SK-N-SH treated with all-trans-retinoic acid at 6 μM for 48 hours (cell line): Measurements from ENCODE around the gene GRIK2.

ENCODE experiments used
- ATAC-seq: fragments of 200-7000 bp; cut with Tn5 transposase; 3 replicates; pipeline ENCODE4 v1.9.1; 2020; ENCODE audit warnings: mild to moderate bottlenecking, moderate library complexity
- ARNTL ChIP-seq: fragments of 450-650 bp; formaldehyde crosslinking; IDR thresholded peaks from 2 replicates; pipeline ENCODE4 v1.5.0; 2020; ENCODE audit warnings: low read depth, mild to moderate bottlenecking, moderate library complexity, borderline replicate concordance
- BACH2 ChIP-seq: fragments of 250-450 bp; sonication (Bioruptor Pico); IDR thresholded peaks from 2 replicates; pipeline ENCODE4 v1.9.0; 2021; ENCODE audit warnings: mild to moderate bottlenecking, borderline replicate concordance
- CREB5 ChIP-seq: fragments of 250-450 bp; sonication (Bioruptor Pico); IDR thresholded peaks from 2 replicates; pipeline ENCODE4 v1.5.1; 2020; ENCODE audit warnings: low read depth, mild to moderate bottlenecking, moderate library complexity
- CSDC2 ChIP-seq: fragments of 250-450 bp; sonication (Bioruptor Pico); IDR thresholded peaks from 2 replicates; pipeline ENCODE4 v1.5.0; 2020; ENCODE audit warnings: mild to moderate bottlenecking, moderate library complexity
- CSRNP3 ChIP-seq: fragments of 250-450 bp; sonication (Bioruptor Pico); IDR thresholded peaks from 2 replicates; pipeline ENCODE4 v1.5.1; 2021; ENCODE audit warnings: mild to moderate bottlenecking, moderate library complexity
- ESRRG ChIP-seq: fragments of 250-450 bp; sonication (Bioruptor Pico); IDR thresholded peaks from 2 replicates; pipeline ENCODE4 v1.6.1; 2021; ENCODE audit warnings: mild to moderate bottlenecking
- GLIS3 ChIP-seq: fragments of 250-450 bp; sonication (Bioruptor Pico); IDR thresholded peaks from 2 replicates; pipeline ENCODE4 v1.5.0; 2020; ENCODE audit warnings: mild to moderate bottlenecking, moderate library complexity
- ISL1 ChIP-seq: fragments of 250-450 bp; sonication (Bioruptor Pico); IDR thresholded peaks from 2 replicates; pipeline ENCODE4 v2.1.2; 2022; ENCODE audit warnings: mild to moderate bottlenecking, moderate library complexity
- OSR1 ChIP-seq: fragments of 250-450 bp; sonication (Bioruptor Pico); IDR thresholded peaks from 2 replicates; pipeline ENCODE4 v1.8.0; 2022; ENCODE audit warnings: moderate library complexity, mild to moderate bottlenecking, inconsistent platforms
- PATZ1 ChIP-seq: fragments of 250-450 bp; sonication (Bioruptor Pico); IDR thresholded peaks from 2 replicates; pipeline ENCODE4 v1.8.0; 2020; ENCODE audit warnings: mild to moderate bottlenecking, moderate library complexity, borderline replicate concordance
- POU6F1 ChIP-seq: fragments of 250-450 bp; sonication (Bioruptor Pico); IDR thresholded peaks from 2 replicates; pipeline ENCODE4 v1.8.0; 2021; ENCODE audit warnings: low read depth, mild to moderate bottlenecking, moderate library complexity, borderline replicate concordance
- PPARA ChIP-seq: fragments of 250-450 bp; sonication (Bioruptor Pico); IDR thresholded peaks from 2 replicates; pipeline ENCODE4 v1.5.0; 2020; ENCODE audit warnings: mild to moderate bottlenecking, borderline replicate concordance
- RARB ChIP-seq: fragments of 250-450 bp; sonication (Bioruptor Pico); IDR thresholded peaks from 2 replicates; pipeline ENCODE4 v1.8.0; 2021; ENCODE audit warnings: mild to moderate bottlenecking, moderate library complexity
- SNAI2 ChIP-seq: fragments of 250-450 bp; sonication (Bioruptor Pico); IDR thresholded peaks from 2 replicates; pipeline ENCODE4 v1.5.0; 2020; ENCODE audit warnings: mild to moderate bottlenecking, moderate library complexity
- TCF4 ChIP-seq: fragments of 250-450 bp; sonication (Bioruptor Pico); IDR thresholded peaks from 2 replicates; pipeline ENCODE4 v1.8.0; 2021; ENCODE audit warnings: mild to moderate bottlenecking, moderate library complexity, borderline replicate concordance
- TOX ChIP-seq: fragments of 250-450 bp; sonication (Bioruptor Pico); IDR thresholded peaks from 2 replicates; pipeline ENCODE4 v1.8.0; 2021; ENCODE audit warnings: mild to moderate bottlenecking, moderate library complexity, borderline replicate concordance
- TSHZ2 ChIP-seq: fragments of 250-450 bp; sonication (Bioruptor Pico); IDR thresholded peaks from 2 replicates; pipeline ENCODE4 v1.5.0; 2020; ENCODE audit warnings: mild to moderate bottlenecking, moderate library complexity
- ZC3H10 ChIP-seq: fragments of 250-450 bp; sonication (Bioruptor Pico); IDR thresholded peaks from 2 replicates; pipeline ENCODE4 v1.5.1; 2021; ENCODE audit warnings: mild to moderate bottlenecking, moderate library complexity
- ZFP3 ChIP-seq: fragments of 250-450 bp; sonication (Bioruptor Pico); IDR thresholded peaks from 2 replicates; pipeline ENCODE4 v1.5.0; 2020; ENCODE audit warnings: mild to moderate bottlenecking, moderate library complexity
- ZFP30 ChIP-seq: fragments of 450-650 bp; formaldehyde crosslinking; IDR thresholded peaks from 2 replicates; pipeline ENCODE4 v1.5.0; 2022; ENCODE audit warnings: mild to moderate bottlenecking, moderate library complexity
- ZNF565 ChIP-seq: fragments of 450-650 bp; formaldehyde crosslinking; conservative IDR thresholded peaks from 2 replicates; pipeline ENCODE4 v1.5.0; 2020; ENCODE audit warnings: low read depth, mild to moderate bottlenecking, moderate library complexity
- ZNF70 ChIP-seq: fragments of 450-650 bp; formaldehyde crosslinking; IDR thresholded peaks from 2 replicates; pipeline ENCODE4 v1.5.0; 2020; ENCODE audit warnings: mild to moderate bottlenecking, moderate library complexity
- ZNF8 ChIP-seq: fragments of 450-650 bp; formaldehyde crosslinking; IDR thresholded peaks from 2 replicates; pipeline ENCODE4 v1.5.0; 2020; ENCODE audit warnings: mild to moderate bottlenecking, moderate library complexity

Gene GRIK2

GRCh38 chr6:101652079-101652478 lies 258.6 kb downstream of the GRIK2 start:
- TF ChIP-seq CSDC2 (no peak), PPARA (CRISPR knock-in tag) (no peak), ZC3H10 (CRISPR knock-in tag) (no peak), RARB (no peak), SNAI2 (CRISPR knock-in tag) (no peak), BACH2 (CRISPR knock-in tag) (no peak), OSR1 (CRISPR knock-in tag) (no peak), ZFP3 (CRISPR knock-in tag) (no peak), POU6F1 (CRISPR knock-in tag) (no peak), TSHZ2 (no peak), ISL1 (no peak), ARNTL (no peak), CSRNP3 (CRISPR knock-in tag) (no peak), CREB5 (CRISPR knock-in tag) (no peak), TOX (CRISPR knock-in tag) (no peak), ZNF8 (CRISPR knock-in tag) (no peak)
- ATAC-seq, result no peak

GRCh38 chr6:101655109-101655508 lies 261.6 kb downstream of the GRIK2 start:
- ATAC-seq, result no peak
- TF ChIP-seq CSRNP3 (CRISPR knock-in tag), result no peak
- no peak for TF ChIP-seq SNAI2 (CRISPR knock-in tag)
- TF ChIP-seq ARNTL, result no peak
- no peak for TF ChIP-seq OSR1 (CRISPR knock-in tag)
- TF ChIP-seq ZNF70 (CRISPR knock-in tag), result no peak
- no peak for TF ChIP-seq ZFP30
- TF ChIP-seq RARB, result no peak
- no peak for TF ChIP-seq PATZ1 (CRISPR knock-in tag)
- TF ChIP-seq ESRRG (CRISPR knock-in tag), result no peak
- no peak for TF ChIP-seq BACH2 (CRISPR knock-in tag)
- no peak for TF ChIP-seq ZC3H10 (CRISPR knock-in tag)
- no peak for TF ChIP-seq GLIS3
- TF ChIP-seq TOX (CRISPR knock-in tag), result no peak
- TF ChIP-seq ZNF565 (CRISPR knock-in tag), result no peak
- TF ChIP-seq ISL1, result no peak
- TF ChIP-seq ZNF8 (CRISPR knock-in tag), result no peak
- no peak for TF ChIP-seq TSHZ2
- TF ChIP-seq CREB5 (CRISPR knock-in tag), result no peak
- no peak for TF ChIP-seq TCF4
- no peak for TF ChIP-seq CSDC2
